NCI-H1105 (cell line): ENCODE data around the gene ATF1.
"Not testable (repeated sequence)": the region's sequence is repeated elsewhere in the genome, so short reads cannot be mapped to it uniquely, and the experiment has no call there.

Experiments
- DNase-seq: peaks from one replicate; lab custom pipeline; 2025; lab: John Stamatoyannopoulos, UW

ATF1 gene

GRCh38 chr12:50753232-50753769, 10.6 kb upstream of the ATF1 start:
- no peak for DNase-seq

DNA sequence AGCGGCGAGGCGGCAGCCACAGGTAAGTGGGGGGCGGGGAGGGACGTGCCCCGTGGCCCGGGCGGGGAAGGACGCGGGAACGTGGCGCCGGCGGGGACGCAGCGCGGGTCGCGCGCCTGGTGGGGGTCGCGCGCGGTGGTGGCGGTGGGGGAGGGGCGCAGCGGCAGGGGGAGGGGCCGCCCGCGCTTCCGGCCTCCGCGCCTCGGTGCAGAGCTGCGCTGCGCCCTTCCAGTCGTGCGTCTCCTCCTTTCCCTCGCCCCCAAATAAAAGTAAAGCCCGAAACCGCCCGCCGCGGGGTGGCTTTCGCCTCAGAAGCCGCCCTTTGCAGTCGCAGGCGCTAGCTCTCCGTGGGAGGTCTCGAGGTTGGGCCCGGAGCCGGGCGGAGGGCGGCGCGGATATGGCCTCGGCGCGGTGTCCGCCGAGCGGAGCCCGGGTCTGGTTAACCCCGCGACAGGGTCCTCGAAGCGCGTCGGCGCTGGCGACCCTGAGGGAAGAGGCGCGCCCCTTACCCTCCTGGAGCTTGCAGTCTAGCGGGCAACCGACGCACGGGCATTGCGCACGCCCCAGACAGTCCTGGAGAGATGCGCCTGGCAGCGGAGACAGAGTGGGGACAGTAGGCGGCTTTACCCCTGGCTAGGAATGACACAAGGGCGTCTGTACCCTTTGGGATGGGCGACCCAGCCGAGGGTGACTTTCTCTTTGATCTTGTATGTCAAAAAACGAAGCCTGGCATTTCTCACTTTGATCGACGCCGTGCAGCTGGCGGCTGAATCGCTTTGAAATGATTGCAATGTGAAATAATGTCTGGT, 589 bp downstream of the ATF1 start:
- peak; percentile 37 for DNase-seq

GRCh38 chr12:50765095-50765911, 1.4 kb downstream of the ATF1 start:
- no peak for DNase-seq

- DNase-seq, result no peak
These were observed 4.5 kb downstream of the ATF1 start for GRCh38 chr12:50768391-50768790.

DNA sequence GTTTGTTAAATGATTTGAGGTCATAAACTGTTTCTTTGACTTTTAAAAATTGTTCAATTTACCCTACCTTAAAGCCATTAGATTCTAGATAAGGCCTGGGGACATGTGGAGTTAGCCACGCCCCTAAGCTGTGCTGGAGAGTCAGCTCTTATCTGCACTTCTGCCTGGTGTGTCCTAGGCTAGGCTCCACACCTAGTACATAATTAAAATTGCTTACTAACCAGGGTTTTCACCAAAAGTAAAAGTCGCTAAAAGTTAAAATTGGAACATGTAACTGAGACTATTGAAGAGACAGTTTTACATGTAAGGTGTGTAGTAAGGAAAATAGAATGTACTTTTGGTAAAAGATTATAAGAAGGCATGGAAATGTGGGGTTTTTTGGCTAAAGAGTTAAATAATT, 4.9 kb downstream of the ATF1 start:
- not testable (repeated sequence) for DNase-seq

GRCh38 chr12:50771409-50771808, 7.5 kb downstream of the ATF1 start:
- DNase-seq, result no peak

GRCh38 chr12:50772470-50772869, 8.6 kb downstream of the ATF1 start:
- DNase-seq, result no peak

DNA sequence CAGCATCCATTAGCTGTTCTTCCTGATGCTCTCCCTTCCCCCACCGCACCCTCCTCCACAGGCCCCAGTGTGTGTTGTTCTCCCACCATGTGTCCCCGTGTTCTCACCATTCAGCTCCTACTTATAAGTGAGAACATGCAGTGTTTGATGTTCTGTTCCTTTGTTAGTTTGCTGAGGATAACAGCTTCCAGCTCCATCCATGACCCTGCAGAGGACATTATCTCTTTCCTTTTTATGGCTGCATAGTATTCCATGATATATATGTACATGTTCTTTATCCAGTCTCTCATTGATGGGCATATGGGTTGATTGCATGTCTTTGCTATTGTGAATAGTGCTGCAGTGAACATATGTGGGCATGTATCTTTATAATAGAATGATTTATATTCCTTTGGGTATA, 9.0 kb downstream of the ATF1 start:
- DNase-seq, result no peak

DNA sequence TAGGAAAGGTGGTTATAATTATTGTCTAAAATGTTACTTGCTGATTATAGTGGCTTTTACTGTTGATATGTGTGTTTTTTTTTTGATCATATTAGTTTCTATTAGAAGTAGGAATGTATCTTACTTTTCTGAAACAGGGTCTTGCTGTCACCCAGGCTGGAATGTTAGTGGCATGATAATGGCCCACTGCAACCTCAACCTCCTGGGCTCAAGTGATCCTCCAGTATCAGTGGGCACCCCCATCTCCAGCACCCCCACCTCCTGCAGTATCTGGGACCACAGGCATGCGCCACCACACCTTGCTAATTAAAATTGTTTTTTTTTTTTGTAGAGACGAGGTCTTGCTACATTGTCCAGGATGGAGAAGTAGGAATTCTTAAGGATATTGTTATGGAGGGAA, 11.3 kb downstream of the ATF1 start:
- DNase-seq, result no peak

DNA sequence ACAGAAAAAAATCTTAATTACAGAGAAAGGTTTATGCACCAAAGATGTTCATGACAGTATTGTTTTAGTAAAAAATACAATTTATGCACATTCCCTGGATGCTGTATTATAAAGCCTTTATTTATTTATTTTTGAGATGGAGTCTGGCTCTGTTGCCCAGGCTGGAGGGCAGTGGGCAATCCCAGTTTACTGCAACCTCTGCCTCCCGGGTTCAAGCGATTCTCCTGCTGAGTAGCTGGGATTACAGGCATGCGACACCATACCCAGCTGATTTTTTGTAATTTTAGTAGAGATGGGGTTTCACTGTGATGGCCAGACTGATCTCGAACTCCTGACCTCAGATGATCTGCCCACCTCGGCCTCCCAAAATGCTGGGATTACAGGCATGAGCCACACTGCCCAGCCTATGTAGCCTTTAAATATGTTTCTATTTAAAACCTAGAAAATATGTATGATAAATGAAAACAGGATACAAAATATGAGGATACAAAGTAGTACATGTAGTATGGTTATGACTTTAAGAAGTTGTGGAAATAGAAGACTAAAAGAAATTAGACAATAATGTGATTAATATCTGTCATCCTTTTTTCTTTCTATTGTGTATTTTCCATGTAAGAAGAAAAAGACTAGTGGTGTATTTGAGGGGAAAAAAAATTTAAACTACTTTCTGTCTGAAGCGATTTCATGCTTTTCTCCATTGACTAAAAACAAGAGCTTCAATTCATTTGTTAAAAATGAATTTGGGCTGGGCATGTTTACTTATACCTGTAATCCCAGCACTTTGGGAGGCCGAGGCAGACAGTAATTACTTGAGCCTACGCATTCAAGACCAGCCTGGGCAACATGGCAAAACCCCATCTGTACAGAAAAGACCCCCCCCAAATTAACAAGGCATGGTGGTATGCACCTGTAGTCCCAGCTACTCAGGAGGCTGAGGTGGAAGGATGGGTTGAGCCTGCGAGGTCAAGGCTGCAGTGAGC, 13.1 kb downstream of the ATF1 start:
- DNase-seq, result no peak

GRCh38 chr12:50778663-50779590, 15.0 kb downstream of the ATF1 start:
- DNase-seq, result no peak

GRCh38 chr12:50780013-50780412, 16.1 kb downstream of the ATF1 start:
- DNase-seq, result no peak

DNA sequence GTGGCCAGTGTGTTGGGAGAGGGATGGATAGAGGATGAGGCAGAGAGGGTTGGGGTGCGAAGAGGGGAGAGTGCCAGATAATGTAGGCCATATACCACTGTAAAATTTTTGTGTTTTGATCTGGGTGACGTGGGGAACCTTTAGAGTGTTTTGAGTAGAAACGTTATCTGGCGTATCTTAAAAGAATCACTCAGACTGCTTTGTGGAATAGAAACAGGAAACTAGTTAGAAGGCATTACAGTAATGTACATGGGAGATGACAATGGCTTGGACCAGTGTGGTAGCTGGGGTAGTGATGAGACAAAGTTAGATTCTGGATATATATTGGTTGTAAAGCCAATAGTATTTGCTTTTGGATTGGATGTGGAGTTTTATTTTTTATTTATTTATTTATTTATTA, 20.6 kb downstream of the ATF1 start:
- no peak for DNase-seq

DNA sequence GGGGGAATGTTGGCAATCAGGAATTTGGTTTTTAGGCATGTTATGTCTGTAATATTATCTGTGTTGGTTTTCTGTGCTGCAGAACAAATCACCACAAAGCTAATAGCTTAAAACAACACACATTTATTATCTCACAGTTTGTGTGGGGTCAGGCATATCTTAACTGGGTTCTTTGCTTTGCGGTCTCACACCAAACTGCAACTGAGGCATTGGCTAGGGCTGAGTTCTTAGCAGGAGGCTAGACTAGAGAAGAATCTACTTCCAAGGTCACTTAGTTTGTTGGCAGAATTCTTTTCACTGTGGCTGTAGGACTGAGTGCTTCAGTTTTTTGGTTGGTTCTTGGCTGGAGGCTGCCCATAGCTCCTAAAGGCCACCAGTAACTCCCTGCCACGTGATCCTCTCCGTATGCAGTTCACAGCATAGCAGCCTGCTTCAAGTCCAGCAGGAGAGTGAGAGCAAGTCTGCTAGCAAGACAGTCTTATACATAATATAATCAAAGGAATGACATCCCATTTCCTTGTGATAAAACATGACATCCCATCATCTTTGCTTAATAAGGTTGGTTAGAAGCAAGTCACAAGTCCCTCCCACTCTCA, 21.6 kb downstream of the ATF1 start:
- no peak for DNase-seq

DNA sequence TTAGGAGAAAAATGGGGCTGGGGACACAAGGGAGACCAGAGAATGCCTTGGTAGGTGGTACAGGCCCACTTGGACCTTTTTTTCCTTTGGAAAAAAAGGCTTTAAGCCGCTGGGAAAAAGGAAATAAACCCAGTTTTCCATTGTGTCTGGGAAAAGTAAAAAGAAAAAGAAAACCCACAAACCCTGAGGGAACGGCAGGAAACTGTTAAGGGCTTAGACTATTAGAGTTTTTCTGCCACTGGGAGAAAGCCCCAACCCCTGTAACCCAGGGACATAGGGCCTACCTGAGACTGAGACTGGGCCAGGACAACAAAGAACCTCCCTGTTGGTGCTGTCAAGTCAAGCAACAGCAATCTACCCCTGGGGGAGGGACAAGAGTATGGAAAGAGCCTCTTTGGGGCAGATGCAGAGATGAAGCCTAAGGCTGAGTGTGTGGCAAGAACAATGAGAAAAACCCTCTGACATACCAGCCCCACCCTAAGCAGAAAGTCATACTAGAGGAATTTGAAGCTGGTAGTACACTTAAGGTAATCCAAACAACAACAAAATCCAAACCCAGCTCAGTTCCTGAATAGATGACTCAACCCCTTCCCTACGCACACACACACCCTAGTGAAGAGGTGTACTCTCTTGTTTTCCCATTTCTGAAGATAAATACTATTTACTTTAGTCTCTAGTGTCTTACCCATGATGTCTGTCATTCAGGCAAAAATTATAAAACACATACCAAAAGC, 22.8 kb downstream of the ATF1 start:
- no peak for DNase-seq

DNA sequence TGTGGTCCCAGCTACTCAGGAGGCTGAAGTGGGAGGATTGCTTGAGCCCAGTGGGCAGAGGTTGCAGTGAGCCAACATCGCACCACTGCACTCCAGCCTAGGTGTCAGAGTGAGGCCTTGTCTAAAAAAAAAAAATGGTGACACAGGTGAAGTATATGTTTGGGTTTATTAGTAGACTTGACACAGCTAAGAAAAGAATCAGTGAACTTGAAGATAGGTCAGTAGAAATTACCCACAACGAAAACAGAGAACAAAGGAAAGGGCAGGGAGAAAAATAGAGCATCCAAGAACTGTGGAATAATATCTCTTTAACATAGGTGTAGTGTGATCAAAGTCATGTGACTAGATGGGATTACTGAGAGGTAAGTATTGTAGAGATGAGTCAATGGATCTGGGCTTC, 23.7 kb downstream of the ATF1 start:
- DNase-seq, result no peak

DNA sequence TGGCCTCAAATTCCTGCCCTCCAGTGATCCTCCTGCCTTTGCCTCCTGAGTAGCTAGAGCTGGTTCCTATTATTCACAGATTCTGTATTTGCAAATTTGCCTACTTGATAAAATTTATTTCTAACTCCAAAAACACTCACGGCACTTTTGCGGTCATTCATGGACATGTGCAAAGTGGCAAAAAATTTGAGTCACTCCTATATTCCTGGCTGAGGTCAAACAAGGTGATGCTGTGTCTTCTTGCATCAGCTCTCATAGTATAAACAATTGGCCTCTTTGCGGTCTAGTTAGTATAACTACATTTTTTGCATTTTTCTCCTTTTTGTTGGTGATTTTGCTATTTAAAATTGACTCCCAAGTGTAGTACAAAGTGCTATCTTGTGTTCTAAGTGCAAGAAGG, 24.7 kb downstream of the ATF1 start:
- DNase-seq, result no peak

DNA sequence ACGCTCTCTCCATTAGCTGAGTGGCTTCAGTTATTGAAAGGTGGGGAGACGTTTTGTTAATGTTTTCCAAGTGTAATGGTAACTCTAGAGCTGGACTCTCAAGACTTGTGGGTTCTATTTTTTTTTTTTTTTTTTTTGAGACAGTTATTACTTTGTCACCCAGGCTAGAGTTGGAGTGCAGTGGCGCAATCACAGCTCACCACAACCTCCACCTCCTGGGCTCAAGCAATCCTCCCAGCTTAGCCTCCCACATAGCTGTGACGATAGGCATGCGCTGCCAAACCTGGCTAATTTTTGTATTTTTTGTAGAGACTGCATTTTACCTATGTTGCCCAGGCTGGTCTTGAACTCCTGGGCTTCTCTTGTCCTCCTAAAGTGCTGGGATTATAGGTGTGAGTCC, 26.2 kb downstream of the ATF1 start:
- DNase-seq, result no peak

- no peak for DNase-seq
These were observed 36.0 kb downstream of the ATF1 start for GRCh38 chr12:50799908-50800307.
